GM10266 (cell line): Measurements from ENCODE around the gene FARS2.

ENCODE experiments used
- DNase-seq: peaks from one replicate; pipeline ENCODE4 v3.0.0; 2012; ENCODE audit errors: extremely low spot score
- CTCF ChIP-seq: IDR thresholded peaks from 2 replicates; pipeline ENCODE4 v1.5.1; 2012; ENCODE audit warnings: mild to moderate bottlenecking, low read depth; ENCODE audit not compliant: control insufficient read depth, insufficient read depth; ENCODE audit errors: missing control alignments

The FARS2 gene

DNA sequence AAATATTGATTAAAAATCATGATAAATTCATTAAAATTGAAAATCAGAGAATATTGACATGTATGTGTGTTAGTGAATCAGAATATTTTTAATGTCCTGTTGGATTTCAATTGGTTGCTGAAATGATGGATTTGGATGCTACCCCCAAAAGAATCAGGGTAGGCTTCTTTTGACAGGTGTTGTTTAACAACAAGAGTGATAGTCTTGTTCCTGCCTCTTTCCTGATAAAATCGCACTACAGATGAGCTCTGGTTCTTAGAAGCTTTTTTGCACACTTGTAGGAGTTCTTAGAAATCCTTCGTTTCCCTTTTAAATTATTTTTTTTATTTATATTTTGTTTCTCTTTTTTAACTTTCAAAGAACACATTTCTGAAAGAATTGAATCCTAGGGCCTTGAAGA is 259.5 kb downstream of the FARS2 start:
- no peak for TF ChIP-seq CTCF
- no peak for DNase-seq

- no peak for TF ChIP-seq CTCF
- DNase-seq: no peak
Measured at GRCh38 chr6:5521322-5521721, 260.0 kb downstream of the FARS2 start.

GRCh38 chr6:5522147-5522546 is 260.8 kb downstream of the FARS2 start:
- no peak for TF ChIP-seq CTCF
- DNase-seq: no peak

- TF ChIP-seq CTCF: no peak
- DNase-seq: no peak
Measured at GRCh38 chr6:5524110-5524509, 262.8 kb downstream of the FARS2 start.

DNA sequence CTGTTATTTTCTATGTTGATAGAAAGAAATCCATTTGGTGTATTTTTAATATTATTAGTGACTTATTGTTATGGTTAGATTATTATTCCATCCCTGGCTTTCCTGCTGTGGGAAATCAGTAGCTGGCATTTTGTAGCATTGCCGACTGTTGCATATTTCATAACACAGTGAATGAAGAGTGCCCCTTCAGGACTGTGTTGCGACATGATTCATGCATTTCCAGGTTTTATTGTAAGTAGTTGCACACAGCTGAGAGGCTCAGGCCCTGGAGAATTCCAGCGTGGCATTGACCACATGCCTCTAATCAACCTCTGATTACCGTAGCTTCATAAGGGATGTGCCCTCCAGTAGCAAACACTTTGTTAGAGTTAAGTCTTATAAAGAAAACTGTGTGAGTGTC is 263.9 kb downstream of the FARS2 start:
- no peak for DNase-seq
- TF ChIP-seq CTCF: no peak

- no peak for TF ChIP-seq CTCF
- no peak for DNase-seq
Measured at GRCh38 chr6:5529015-5529414, 267.7 kb downstream of the FARS2 start.

GRCh38 chr6:5529733-5530132 is 268.4 kb downstream of the FARS2 start:
- TF ChIP-seq CTCF: no peak
- no peak for DNase-seq

GRCh38 chr6:5531161-5531560 is 269.8 kb downstream of the FARS2 start:
- TF ChIP-seq CTCF: no peak
- no peak for DNase-seq
